NOMO-1 (cell line): Measurements from ENCODE around the gene WIPF1.

ENCODE experiments used
- DNase-seq, 2 experiments: peaks; one replicate each; lab custom pipeline; 2025; ENCODE audit not compliant: unreplicated experiment in 2 of 2; lab: John Stamatoyannopoulos, UW

The WIPF1 gene, protein sequence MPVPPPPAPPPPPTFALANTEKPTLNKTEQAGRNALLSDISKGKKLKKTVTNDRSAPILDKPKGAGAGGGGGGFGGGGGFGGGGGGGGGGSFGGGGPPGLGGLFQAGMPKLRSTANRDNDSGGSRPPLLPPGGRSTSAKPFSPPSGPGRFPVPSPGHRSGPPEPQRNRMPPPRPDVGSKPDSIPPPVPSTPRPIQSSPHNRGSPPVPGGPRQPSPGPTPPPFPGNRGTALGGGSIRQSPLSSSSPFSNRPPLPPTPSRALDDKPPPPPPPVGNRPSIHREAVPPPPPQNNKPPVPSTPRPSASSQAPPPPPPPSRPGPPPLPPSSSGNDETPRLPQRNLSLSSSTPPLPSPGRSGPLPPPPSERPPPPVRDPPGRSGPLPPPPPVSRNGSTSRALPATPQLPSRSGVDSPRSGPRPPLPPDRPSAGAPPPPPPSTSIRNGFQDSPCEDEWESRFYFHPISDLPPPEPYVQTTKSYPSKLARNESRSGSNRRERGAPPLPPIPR

GRCh38 chr2:174597345-174598047 is at the start of gene WIPF1:
Gene WIPF1 (minus strand): TSS chr2:174597804. CDS start chr2:174585573, 12,231 bp downstream.
- peak; percentile 71 to 91 for DNase-seq

- no peak for DNase-seq
Measured at GRCh38 chr2:174645296-174645695, 47.7 kb upstream of the WIPF1 start.

- no peak for DNase-seq
Measured at GRCh38 chr2:174644406-174644805, 46.8 kb upstream of the WIPF1 start.

DNA sequence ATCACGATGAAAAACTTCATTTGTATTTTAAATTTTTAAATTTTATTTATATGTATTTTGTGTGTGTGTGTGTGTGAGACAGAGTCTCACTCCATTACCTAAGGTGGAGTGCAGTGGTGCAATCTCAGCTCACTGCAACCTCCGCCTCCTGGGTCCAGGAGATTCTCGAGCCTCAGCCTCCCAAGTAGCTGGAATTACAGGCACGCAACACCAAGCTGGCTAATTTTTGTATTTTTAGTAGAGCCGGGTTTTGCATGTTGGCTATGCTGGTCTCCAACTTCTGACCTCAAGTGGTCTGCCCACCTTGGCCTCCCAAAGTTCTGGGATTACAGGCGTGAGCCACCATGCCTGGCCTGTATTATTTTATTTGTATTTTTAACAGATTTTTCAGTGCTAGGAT is 45.8 kb upstream of the WIPF1 start:
- no peak for DNase-seq

DNA sequence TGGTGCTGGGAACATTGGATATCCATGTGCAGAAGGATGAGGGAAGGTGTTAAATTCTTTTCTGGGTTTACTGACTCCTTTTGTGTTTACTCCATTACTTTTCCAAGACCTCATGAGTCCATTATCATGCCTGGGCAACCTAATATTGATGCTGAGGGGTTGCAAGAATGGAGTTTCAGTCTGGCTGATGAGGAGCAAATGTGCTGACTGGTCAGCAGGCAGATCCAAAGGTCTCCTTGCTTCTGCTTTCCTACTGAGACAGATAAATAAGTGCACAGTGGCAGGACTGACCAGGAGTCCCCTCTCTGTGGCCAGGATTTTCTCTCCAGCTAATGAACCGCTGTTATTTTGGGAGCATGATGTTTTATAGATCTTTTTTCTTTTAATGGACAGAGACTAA is 43.6 kb upstream of the WIPF1 start:
- no peak for DNase-seq

DNA sequence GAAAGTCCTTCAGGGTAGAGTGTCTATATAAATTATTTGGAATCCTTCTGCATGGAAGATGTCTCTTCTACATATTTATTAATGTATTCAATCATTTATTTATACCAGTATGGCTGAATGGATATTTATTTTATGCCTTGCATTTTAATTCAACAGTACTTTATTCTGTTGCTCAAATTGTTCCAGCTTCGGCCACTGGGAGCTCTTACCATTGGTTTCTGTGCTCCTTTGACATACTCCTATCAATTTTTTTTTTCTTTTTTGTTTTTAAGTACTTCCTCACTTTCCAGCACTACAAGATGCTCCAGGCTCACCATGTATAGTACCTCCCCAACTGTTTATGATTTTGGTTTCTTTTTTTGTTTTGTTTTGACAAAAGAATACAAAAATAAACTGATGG is 39.4 kb upstream of the WIPF1 start:
- no peak for DNase-seq

DNA sequence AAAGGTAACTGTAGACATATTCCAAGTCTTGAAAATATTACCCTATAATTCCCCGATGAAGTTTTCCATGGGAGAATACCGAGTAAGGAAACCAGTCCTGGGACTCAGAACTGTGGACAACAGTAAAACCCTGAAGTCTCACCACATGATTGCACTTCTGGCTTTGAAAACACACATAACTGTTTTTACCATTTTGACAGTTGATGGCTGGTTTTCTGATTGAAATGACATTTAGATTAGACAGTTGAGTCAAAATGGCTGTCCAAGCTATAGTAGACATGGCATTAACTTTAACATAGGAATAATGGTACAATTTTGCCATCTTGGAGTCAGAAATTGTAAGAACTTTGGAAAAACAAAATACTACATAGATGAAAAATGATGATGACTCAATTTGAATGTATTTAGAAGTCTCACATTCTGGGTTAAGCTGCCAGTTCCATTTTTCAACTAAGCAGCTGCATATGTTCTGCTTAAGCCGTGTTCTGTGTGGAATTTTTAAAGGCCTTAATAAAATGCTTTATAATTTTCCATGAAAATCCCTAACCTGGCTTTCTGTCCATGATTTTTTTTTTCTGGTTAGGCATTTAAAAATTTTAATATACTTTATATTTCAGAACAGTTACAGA is 38.3 kb upstream of the WIPF1 start:
- no peak for DNase-seq

GRCh38 chr2:174635015-174635593 is 37.5 kb upstream of the WIPF1 start:
- DNase-seq, result no peak

DNA sequence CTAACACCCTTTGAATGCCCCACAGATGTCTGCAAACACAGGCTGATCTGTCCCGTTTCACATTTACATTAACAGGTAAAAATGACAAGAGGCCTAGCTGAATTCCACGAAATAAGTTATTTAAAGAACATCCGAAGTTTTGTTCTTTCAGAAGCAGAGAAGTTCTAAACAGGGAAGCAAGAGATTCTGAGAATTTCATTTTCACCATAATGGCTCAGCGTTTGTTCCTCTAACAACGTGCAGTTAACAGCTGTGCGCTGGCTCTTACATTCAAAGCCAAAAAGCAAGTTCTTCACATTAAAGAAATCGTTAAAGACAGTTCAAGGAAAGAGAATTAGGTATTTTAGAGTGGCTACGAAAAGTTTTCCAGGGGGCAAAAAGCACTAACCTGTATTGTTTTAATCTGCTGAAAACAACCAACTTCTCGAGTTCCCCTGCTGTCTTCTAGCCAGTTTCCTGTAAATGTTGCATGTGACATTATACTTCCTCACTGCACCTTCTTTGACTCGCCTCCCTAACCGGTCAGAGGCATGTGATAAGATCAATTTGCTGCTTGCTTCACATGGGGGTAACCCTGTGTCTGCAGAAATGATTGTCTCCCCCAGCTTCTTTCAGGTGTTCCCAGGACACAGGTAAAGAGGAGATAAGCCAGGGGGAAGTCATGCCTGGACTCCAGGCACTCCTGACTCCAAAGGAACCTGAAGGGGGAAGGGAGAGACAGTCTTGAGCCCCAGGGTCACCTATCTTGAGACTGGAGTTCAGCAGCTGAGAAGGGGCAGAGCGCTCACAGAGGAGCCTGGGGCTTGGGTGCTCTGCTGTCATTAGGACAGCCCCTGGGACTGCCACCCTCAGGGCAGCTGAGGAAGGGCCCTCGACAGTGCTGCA is 36.8 kb upstream of the WIPF1 start:
- DNase-seq, result peak; percentile 49 to 74

GRCh38 chr2:174633623-174633930 is 36.0 kb upstream of the WIPF1 start:
- DNase-seq, result no peak

GRCh38 chr2:174632841-174633622 is 35.4 kb upstream of the WIPF1 start:
- peak in 1 of 2 experiments; percentile 44 for DNase-seq

DNA sequence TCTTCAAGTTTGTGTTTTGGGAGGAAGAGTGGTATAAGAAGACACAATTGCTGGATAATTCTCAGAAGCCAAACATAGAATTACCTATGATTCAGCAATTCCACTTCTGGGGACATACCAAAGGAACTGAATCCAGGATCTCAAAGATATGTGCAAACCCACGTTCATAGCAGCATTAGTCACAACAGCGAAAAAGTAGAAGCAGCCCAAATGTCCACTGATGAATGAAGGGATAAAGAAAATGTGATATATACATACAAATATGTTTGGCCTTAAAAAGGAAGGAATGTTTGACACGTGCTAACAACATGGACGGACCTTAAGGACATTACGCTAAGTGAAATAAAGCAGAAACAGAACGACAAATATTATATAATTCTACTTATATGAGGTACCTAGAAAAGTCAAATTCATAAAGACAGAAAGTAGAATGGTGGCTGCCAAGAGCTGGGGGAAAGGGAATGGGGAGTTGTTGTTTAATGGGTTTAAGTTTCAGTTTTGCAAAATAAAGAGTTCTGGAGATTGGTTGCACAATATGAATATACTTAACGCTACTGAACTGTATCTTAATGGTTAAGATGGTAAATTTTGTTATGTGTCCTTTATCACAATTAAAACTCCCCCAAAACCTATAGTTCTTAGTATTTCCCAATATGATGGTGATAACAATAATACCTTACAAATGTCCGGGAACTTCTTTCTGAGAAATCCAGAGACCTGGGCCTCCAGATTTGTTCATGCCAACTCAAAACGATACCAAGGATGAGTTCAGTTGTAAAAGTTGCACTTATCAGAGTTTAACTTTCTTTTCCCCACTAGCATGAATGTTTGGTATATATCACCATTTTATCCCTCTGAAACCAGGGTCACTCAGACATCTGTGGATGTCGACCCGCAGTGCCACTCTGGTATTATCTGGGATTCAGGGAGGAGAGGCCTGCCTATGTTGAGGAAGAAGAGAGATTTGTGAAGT is 33.7 kb upstream of the WIPF1 start:
- DNase-seq, result no peak

DNA sequence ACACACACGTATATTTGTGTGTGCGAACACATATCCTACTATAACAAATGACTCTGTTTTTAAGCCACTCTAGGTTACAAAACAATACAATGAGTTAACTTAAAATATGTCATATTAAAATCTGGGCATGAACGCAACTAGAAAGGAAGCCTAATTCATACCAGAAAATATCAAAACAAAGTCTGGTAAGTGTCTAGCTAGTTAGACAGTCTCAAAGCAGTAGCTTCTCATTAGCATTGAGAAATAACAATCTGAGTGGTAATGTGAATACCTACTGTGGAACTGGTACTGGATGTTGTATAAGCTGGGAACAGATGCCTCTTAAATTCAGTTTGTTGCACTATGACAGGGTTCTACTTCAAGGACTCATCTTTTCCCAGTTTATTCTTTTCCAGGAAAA is 32.5 kb upstream of the WIPF1 start:
- no peak for DNase-seq

DNA sequence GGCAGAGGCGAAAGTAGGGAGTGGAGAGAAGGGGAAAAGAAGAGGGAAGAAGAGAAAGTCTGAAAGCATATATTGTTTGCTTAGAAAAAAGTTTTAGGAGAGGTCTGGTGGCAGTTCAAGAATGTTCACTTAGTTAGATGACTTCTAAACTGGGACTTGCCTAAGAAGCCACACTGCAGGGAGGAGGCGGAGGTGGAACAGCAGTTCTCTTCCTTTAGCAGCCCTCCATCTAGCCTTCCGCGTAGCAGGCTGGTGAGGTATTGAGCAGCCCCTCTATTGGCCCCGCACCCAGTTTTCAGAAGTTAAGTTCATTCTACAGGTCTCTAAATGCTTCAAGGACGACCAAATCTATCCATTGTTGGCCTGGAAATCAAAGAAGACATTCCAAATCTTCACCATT is 31.9 kb upstream of the WIPF1 start:
- no peak for DNase-seq

DNA sequence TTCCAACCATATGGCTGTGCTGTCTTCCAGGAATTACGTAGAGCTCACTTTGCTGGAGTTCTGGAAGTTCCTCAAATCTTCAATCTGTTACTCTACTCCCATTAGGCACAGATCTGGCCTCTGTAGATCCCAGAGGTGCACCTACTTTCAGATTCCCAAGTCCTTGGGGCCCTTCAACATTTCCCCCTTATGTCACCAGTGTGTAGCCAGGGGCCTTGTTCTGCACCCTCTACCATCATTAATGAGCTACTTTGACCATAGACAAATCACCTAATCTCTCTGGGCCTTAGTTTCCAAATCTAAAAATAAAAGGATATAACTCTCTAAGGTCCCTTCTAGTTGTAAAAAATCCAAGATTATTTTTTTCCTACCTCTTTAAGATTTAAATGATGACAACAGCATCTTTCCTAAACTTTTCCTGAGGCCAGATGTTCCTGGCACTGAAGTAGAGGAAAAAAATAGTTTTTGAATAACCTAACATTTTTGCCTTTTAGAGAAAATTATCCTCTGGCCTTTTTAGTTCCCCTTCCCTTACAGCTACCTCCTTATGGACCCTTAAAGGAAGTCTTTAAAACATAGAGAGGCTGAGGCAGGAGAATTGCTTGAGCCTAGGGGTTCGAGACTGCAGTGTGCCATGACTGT is 31.0 kb upstream of the WIPF1 start:
- DNase-seq, result no peak

GRCh38 chr2:174627216-174627615 is 29.6 kb upstream of the WIPF1 start:
- no peak for DNase-seq

DNA sequence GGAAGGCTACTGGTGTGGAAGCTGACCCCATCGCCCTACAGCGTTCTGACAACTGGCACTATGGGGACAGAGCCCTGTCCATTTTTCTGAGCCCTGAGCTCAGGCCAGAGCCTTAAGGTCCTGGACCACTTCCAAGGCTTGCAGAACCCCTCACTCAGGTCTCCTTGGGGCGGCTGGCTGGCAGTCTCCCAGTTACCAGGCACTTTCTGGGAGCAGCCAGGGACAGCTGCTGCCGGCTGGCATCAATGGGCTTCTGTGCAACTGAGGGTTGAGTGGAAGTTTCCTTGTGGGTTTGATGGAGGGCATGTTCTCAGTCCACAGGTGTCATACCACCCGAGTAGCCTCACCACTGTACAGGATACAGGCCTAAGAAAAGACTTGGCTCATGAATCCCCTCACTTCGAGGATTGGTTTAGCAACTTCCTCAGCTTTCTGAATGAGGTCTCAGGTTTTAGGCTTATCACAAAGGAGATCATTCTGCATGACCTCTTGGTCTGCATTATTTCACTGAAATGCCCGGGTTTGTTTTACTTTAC is 27.4 kb upstream of the WIPF1 start:
- DNase-seq, result no peak

GRCh38 chr2:174623690-174624089 is 26.1 kb upstream of the WIPF1 start:
- DNase-seq, result no peak
